HEK293 (cell line): ENCODE measurements around the gene BAD.

Experiments
- CTCF ChIA-PET: fragments of 350-600 bp; formaldehyde crosslinking; extraction: SDS; loops from one replicate; lab custom pipeline; 2021; ENCODE audit warnings: antibody characterized with exemption; lab: Yijun Ruan, JAX
- POLR2A ChIA-PET: fragments of 300-600 bp; formaldehyde crosslinking; extraction: SDS; loops from one replicate; lab custom pipeline; 2020; ENCODE audit warnings: antibody characterized with exemption, inconsistent platforms; lab: Yijun Ruan, JAX
- H3K27ac ChIP-seq: fragments of 200-500 bp; sonication (Bioruptor generic); 2 replicates; pipeline ENCODE4 v1.5.1; 2014; ENCODE audit warnings: low read depth, low read length, control low read depth, inconsistent platforms; ENCODE audit errors: extremely low read depth
- H3K36me3 ChIP-seq, 2 experiments: fragments of 200-500 bp in 1 of 2; sonication (Bioruptor generic) in 1 of 2; 1 replicate in 1 of 2; 2 replicates in 1 of 2; pipeline ENCODE4 v1.5.1; 2014 to 2017; ENCODE audit warnings: inconsistent platforms in 2 of 2, low read length in 2 of 2; ENCODE audit not compliant: control insufficient read depth in 2 of 2, insufficient read depth in 1 of 2
- H3K4me1 ChIP-seq: fragments of 200-500 bp; sonication (Bioruptor generic); 2 replicates; pipeline ENCODE4 v1.5.1; 2014; ENCODE audit warnings: mild to moderate bottlenecking, low read length, inconsistent platforms; ENCODE audit not compliant: control insufficient read depth, insufficient read depth
- H3K4me3 ChIP-seq: 2 replicates; pipeline ENCODE4 v1.5.1; 2011; ENCODE audit warnings: low read depth, mild to moderate bottlenecking, control low read depth, low read length, moderate library complexity
- H3K9me3 ChIP-seq: fragments of 200-500 bp; sonication (Bioruptor generic); 2 replicates; pipeline ENCODE4 v1.5.1; 2014; ENCODE audit warnings: low read depth, low read length, inconsistent platforms; ENCODE audit not compliant: control insufficient read depth, insufficient read depth
- HOXA7 ChIP-seq: sonication (generic); formaldehyde crosslinking; IDR thresholded peaks from 2 replicates; pipeline ENCODE4 v1.8.1; 2022; ENCODE audit warnings: missing genetic modification reagents, borderline replicate concordance
- HOXD13 ChIP-seq: sonication (generic); formaldehyde crosslinking; IDR thresholded peaks from 2 replicates; pipeline ENCODE4 v1.8.0; 2022; ENCODE audit warnings: missing genetic modification reagents, borderline replicate concordance
- PRDM1 ChIP-seq: fragments of 450-650 bp; formaldehyde crosslinking; IDR thresholded peaks from 2 replicates; pipeline ENCODE4; 2016; ENCODE audit warnings: missing biosample characterization, missing genetic modification characterization
- RBAK ChIP-seq: fragments of 450-650 bp; formaldehyde crosslinking; IDR thresholded peaks from 2 replicates; pipeline ENCODE4 v1.5.1; 2016; ENCODE audit warnings: missing biosample characterization, missing genetic modification characterization
- SCRT2 ChIP-seq: fragments of 450-650 bp; formaldehyde crosslinking; IDR thresholded peaks from 2 replicates; pipeline ENCODE4 v1.5.1; 2016; ENCODE audit warnings: missing biosample characterization, missing genetic modification characterization
- SP7 ChIP-seq: fragments of 450-650 bp; formaldehyde crosslinking; IDR thresholded peaks from 2 replicates; pipeline ENCODE4 v1.5.1; 2016; ENCODE audit warnings: missing biosample characterization, missing genetic modification characterization
- TCF7L2 ChIP-seq: IDR thresholded peaks from 2 replicates; pipeline ENCODE4 v1.6.1; 2011; ENCODE audit warnings: low read depth, mild to moderate bottlenecking, inconsistent platforms, low read length, moderate library complexity, borderline replicate concordance
- ZBTB44 ChIP-seq: fragments of 450-650 bp; IDR thresholded peaks from 2 replicates; pipeline ENCODE4 v1.5.1; 2018; ENCODE audit warnings: missing biosample characterization, mild to moderate bottlenecking, missing genetic modification characterization
- ZNF157 ChIP-seq: fragments of 450-650 bp; formaldehyde crosslinking; IDR thresholded peaks from 2 replicates; pipeline ENCODE4 v1.5.1; 2016; ENCODE audit warnings: missing biosample characterization, missing genetic modification characterization
- ZNF175 ChIP-seq: fragments of 450-650 bp; formaldehyde crosslinking; IDR thresholded peaks from 2 replicates; pipeline ENCODE4 v1.5.1; 2016; ENCODE audit warnings: missing biosample characterization, missing genetic modification characterization
- ZNF19 ChIP-seq: fragments of 450-650 bp; formaldehyde crosslinking; IDR thresholded peaks from 2 replicates; pipeline ENCODE4; 2016; ENCODE audit warnings: missing biosample characterization, missing genetic modification characterization, low read depth
- ZNF274 ChIP-seq, 2 experiments: fragments of 200-500 bp in 1 of 2; fragments of 450-650 bp in 1 of 2; sonication (Bioruptor generic) in 1 of 2; formaldehyde crosslinking in 1 of 2; IDR thresholded peaks; 2 replicates each; pipeline versions ENCODE4 v1.5.1 to v1.6.1; 2014 to 2016; ENCODE audit warnings: borderline replicate concordance in 1 of 2, inconsistent platforms in 1 of 2, low read length in 1 of 2, missing biosample characterization in 1 of 2, missing genetic modification characterization in 1 of 2
- ZNF350 ChIP-seq: fragments of 450-650 bp; formaldehyde crosslinking; IDR thresholded peaks from 2 replicates; pipeline ENCODE4 v1.5.0; 2017; ENCODE audit warnings: missing biosample characterization, mild to moderate bottlenecking, missing genetic modification characterization
- ZNF362 ChIP-seq: fragments of 450-650 bp; formaldehyde crosslinking; IDR thresholded peaks from 2 replicates; pipeline ENCODE4 v1.5.1; 2016; ENCODE audit warnings: missing biosample characterization, missing genetic modification characterization
- ZNF366 ChIP-seq: fragments of 450-650 bp; formaldehyde crosslinking; conservative IDR thresholded peaks from 2 replicates; pipeline ENCODE4 v1.5.1; 2016; ENCODE audit warnings: missing biosample characterization, missing genetic modification characterization
- ZNF37A ChIP-seq: fragments of 450-650 bp; IDR thresholded peaks from 2 replicates; pipeline ENCODE4 v1.5.1; 2018; ENCODE audit warnings: missing biosample characterization, missing genetic modification characterization
- ZNF423 ChIP-seq: fragments of 450-650 bp; formaldehyde crosslinking; IDR thresholded peaks from 2 replicates; pipeline ENCODE4 v1.5.1; 2016; ENCODE audit warnings: missing biosample characterization, missing genetic modification characterization
- ZNF549 ChIP-seq: fragments of 450-650 bp; IDR thresholded peaks from 2 replicates; pipeline ENCODE4 v1.5.1; 2018; ENCODE audit warnings: missing biosample characterization, missing genetic modification characterization, mild to moderate bottlenecking, inconsistent platforms, moderate library complexity
- ZNF561 ChIP-seq: fragments of 450-650 bp; IDR thresholded peaks from 2 replicates; pipeline ENCODE4 v1.5.1; 2018; ENCODE audit warnings: missing biosample characterization, missing genetic modification characterization, borderline replicate concordance
- ZNF580 ChIP-seq: fragments of 450-650 bp; formaldehyde crosslinking; IDR thresholded peaks from 2 replicates; pipeline ENCODE4 v1.5.1; 2016; ENCODE audit warnings: missing biosample characterization, missing genetic modification characterization
- ZNF596 ChIP-seq: fragments of 450-650 bp; IDR thresholded peaks from 2 replicates; pipeline ENCODE4 v1.5.0; 2018; ENCODE audit warnings: missing biosample characterization, mild to moderate bottlenecking, missing genetic modification characterization, moderate library complexity
- ZNF658 ChIP-seq: fragments of 450-650 bp; formaldehyde crosslinking; IDR thresholded peaks from 2 replicates; pipeline ENCODE4; 2016; ENCODE audit warnings: missing biosample characterization, missing genetic modification characterization
- ZNF692 ChIP-seq: fragments of 450-650 bp; formaldehyde crosslinking; IDR thresholded peaks from 2 replicates; pipeline ENCODE4 v1.5.1; 2016; ENCODE audit warnings: missing biosample characterization, missing genetic modification characterization

Gene BAD

GRCh38 chr11:64320556-64320955 lies 36.1 kb upstream of the BAD start:
- TF ChIP-seq HOXD13 (CRISPR knock-in tag) (no peak), ZNF37A (no peak), ZNF596 (tag by site-specific recombination) (no peak), ZNF423 (tag by site-specific recombination) (no peak)
- CTCF ChIA-PET, result interaction anchor here (0.6 kb wide), 1 partner anchor 63 kb away, joined by 5 read pairs; no protein-coding TSS in a partner anchor
- H3K27ac ChIP-seq, result no peak overlapping the region
- no peak overlapping the region for H3K4me3 ChIP-seq
- no peaks in the 10 kb centered on the region for H3K4me1 ChIP-seq
- H3K36me3 ChIP-seq, result peaks cover 0 to 47% of the 10 kb centered on the region in 2 experiments; a peak in 1 of 3 replicates
- no peaks in the 10 kb centered on the region for H3K9me3 ChIP-seq
- POLR2A ChIA-PET, result interaction anchor here (0.6 to 4.0 kb wide), 3 partner anchors 14 to 163 kb away, joined by 3 to 19 read pairs (median 5); no protein-coding TSS in a partner anchor

- Histone ChIP-seq H3K27ac (peak overlapping the region; percentile 44), H3K4me3 (peak overlapping the region; percentile 90), H3K9me3 (no peaks in the 10 kb centered on the region), H3K36me3 (peaks cover 0 to 62% of the 10 kb centered on the region in 2 experiments; a peak in 1 of 3 replicates), H3K4me1 (no peaks in the 10 kb centered on the region)
- ChIA-PET POLR2A (interaction anchor here (1.9 to 4.0 kb wide), 3 partner anchors 13 to 133 kb away, joined by 19 to 43 read pairs (median 22); partner anchors contain the start of genes ESRRA and STIP1), CTCF (interaction anchor here (0.7 to 5.0 kb wide), 6 partner anchors 13 to 39 kb away, joined by 3 to 85 read pairs (median 16); partner anchors contain the start of gene CCDC88B)
- no peak for TF ChIP-seq ZNF366
- no peak for TF ChIP-seq ZNF561 (tag by site-specific recombination)
- TF ChIP-seq SP7 (tag by site-specific recombination), result no peak
- no peak for TF ChIP-seq ZNF157
Measured at GRCh38 chr11:64318766-64319761, 34.6 kb upstream of the BAD start.

GRCh38 chr11:64317961-64318765 lies 33.7 kb upstream of the BAD start, which contains the start of gene PRDX5:
TSS of gene PRDX5 (plus strand) at chr11:64318121. CDS start at chr11:64318216, 95 bp downstream.
- CTCF ChIA-PET, result interaction anchor here (0.6 to 5.0 kb wide), 27 partner anchors 9 to 1646 kb away, joined by 3 to 85 read pairs (median 4); partner anchors contain the start of genes CCDC88B and LBHD1
- TF ChIP-seq ZNF274 (IDR thresholded peaks at IDR 0.05; ENCODE audit: low read length) (no peak), ZNF274 (tag by site-specific recombination; IDR thresholded peaks at IDR 0.05; ENCODE audit: borderline replicate concordance) (no peak), PRDM1 (tag by site-specific recombination) (no peak), ZNF350 (no peak), RBAK (tag by site-specific recombination) (no peak), ZNF692 (tag by site-specific recombination) (peak; percentile 81), ZNF19 (tag by site-specific recombination) (no peak), ZNF580 (tag by site-specific recombination) (no peak), TCF7L2 (no peak), ZNF658 (tag by site-specific recombination) (no peak), ZNF175 (tag by site-specific recombination) (no peak), HOXA7 (no peak), SCRT2 (no peak), ZNF157 (no peak), ZNF362 (peak; percentile 80; the same call in 1 of the 2 replicates), ZBTB44 (no peak), ZNF549 (tag by site-specific recombination) (no peak)

More at GRCh38 chr11:64317961-64318765, 33.7 kb upstream of the BAD start, which contains the start of gene PRDX5:
- Histone ChIP-seq H3K4me3 (peak within 1 kb of the TSS; percentile 90), H3K36me3 (peaks cover 0 to 61% of the 10 kb centered on the region in 2 experiments; a peak in 1 of 3 replicates), H3K4me1 (no peaks in the 10 kb centered on the region), H3K27ac (peak within 1 kb of the TSS; percentile 88), H3K9me3 (no peaks in the 10 kb centered on the region)
- POLR2A ChIA-PET, result interaction anchor here (0.5 to 4.0 kb wide), 34 partner anchors 9 to 137 kb away, joined by 3 to 43 read pairs (median 4); partner anchors contain the start of genes BAD, ESRRA, FKBP2 and PPP1R14B
